Fibroblast of mammary gland (primary cell): Measurements from ENCODE around the gene FGGY.

ENCODE experiments used
- DNase-seq: peaks from one replicate; pipeline ENCODE4 v3.0.0-alpha.2; 2010; ENCODE audit warnings: low read depth
- H3K4me3 ChIP-seq: 2 replicates; pipeline ENCODE4 v1.5.1; 2011; ENCODE audit warnings: low read depth, mild to moderate bottlenecking, low read length, moderate library complexity; ENCODE audit not compliant: control insufficient read depth
- CTCF ChIP-seq: conservative IDR thresholded peaks from 2 replicates; pipeline ENCODE4 v1.5.1; 2011; ENCODE audit warnings: low read depth, low read length, inconsistent platforms; ENCODE audit not compliant: control insufficient read depth, insufficient read depth

The FGGY gene

GRCh38 chr1:59377350-59377904 is 80.5 kb downstream of the FGGY start:
- no peak for TF ChIP-seq CTCF
- no peak for DNase-seq

DNA sequence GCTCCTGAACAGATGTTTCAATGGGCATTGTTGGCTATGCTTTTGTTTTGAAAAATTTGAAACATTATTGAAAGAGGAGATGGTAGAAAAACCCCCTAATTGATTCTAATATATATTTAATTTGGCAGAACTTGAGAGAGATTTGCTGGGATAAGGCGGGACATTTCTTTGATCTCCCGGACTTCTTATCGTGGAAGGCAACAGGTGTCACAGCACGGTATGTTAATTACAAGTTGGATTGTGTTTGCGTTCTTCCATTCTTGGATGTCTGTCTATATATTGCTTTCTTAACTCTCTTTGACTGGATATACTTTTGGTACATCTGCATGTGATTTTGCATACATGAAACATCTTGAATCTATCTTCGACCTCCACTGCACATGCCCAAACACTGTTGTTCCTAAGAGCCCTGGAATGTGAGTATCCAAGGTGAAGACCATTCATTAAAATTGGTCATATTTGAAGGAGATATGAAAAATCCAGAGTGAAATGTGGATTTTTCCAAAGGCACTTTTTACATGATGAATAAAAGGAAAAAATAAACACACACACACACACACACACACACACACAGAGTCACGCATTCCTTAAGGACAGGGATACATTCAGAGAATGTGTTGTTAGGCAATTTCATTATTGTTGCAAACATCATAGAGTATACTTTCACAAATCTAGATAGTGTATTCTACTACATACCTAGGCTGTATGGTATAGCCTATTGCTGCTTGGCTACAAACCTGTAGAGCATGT is 81.9 kb downstream of the FGGY start:
- TF ChIP-seq CTCF: no peak
- H3K4me3 ChIP-seq: no peak overlapping the region
- no peak for DNase-seq

More at GRCh38 chr1:59377350-59377904, 80.5 kb downstream of the FGGY start:
- no peak overlapping the region for H3K4me3 ChIP-seq

GRCh38 chr1:59379371-59379728 is 82.5 kb downstream of the FGGY start:
- no peak for TF ChIP-seq CTCF
- no peak for DNase-seq
- H3K4me3 ChIP-seq: no peak overlapping the region

- DNase-seq: no peak
- no peak overlapping the region for H3K4me3 ChIP-seq
- TF ChIP-seq CTCF: no peak
Measured at GRCh38 chr1:59383963-59384362, 87.1 kb downstream of the FGGY start.

- TF ChIP-seq CTCF: no peak
- DNase-seq: no peak
Measured at GRCh38 chr1:59384443-59384842, 87.5 kb downstream of the FGGY start.

GRCh38 chr1:59388191-59388590 is 91.3 kb downstream of the FGGY start:
- no peak for TF ChIP-seq CTCF
- H3K4me3 ChIP-seq: no peak overlapping the region
- DNase-seq: no peak

More at GRCh38 chr1:59384443-59384842, 87.5 kb downstream of the FGGY start:
- no peak overlapping the region for H3K4me3 ChIP-seq
